HG03159 (cell line): ENCODE results near the gene SH2D1A.

Experiments
- ATAC-seq: cut with Tn5 transposase; IDR thresholded peaks from one replicate; pipeline ENCODE4 v1.9.1; 2021; ENCODE audit warnings: mild to moderate bottlenecking, moderate library complexity; ENCODE audit not compliant: unreplicated experiment

SH2D1A gene

DNA sequence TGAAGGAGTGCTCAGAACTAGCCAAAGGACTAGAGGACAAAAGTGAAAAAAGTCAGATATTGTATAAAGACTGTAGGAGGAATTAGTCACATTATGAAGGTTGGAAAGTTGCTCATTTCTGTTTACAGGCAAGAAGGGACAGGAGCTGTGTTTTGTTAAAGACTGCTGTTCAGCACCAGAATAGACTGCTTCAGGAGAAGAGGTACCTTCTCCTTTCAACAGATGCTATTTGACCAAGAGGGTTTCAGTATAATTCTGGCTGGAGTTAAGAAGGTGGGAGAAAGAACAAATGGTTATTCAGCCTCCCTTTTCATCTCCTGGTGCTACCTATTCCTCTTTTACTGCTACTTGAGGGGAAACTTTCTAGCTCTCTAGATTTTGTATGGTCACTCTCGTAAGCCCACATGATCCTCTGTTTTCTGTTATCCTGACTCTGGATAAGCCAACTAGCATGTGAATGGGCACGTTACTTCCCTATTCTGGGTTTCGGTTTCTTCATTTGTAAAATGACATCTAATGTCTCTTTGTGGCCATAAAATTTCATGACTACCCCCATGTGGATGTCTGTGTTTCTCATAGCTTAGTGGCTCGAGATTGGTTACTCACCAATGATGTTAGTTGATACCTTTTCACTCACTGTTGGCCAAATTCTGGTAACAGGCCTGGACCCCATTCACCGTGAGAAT, 68.9 kb downstream of the SH2D1A start:
- no peak for ATAC-seq

DNA sequence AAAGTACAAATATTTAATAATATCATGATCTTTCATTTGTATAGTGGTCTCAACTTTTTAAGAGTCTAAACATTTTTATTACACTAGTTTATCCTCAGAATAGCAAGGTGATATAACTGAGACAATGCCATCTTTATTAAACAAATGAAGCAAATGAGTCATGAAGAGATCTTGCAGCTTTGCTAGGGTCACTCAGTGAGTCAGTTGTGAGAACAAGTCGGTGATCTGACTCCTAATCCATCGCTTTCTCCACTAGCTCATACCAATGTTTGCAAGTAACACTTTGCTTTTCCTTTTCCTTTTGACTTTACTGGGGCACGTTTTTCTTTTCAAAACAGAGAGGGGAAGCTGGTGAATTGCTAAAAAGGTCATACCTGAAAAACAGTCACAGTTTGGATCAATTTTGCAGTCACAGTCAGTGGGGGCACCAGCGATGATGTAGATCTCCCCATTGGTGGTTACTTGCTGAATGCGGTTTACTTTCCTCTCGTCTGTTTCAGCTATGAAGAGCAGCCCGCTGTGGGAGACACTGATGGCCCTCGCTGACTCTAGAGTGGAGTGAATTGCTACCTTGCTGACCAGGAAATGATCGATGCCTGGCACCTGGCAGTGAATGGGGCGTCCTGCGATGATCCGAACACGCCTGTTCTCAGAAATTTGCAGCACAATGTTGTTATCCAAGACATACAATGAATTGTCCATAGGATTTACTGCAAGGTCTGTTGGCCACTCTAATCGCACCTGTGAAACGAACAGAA, 75.7 kb downstream of the SH2D1A start:
- ATAC-seq, result no peak
